ENCODE data around the gene SLC6A19.
"Not testable (repeated sequence)": the region's sequence is repeated elsewhere in the genome, so short reads cannot be mapped to it uniquely, and the experiment has no call there.

SLC6A19 gene

DNA sequence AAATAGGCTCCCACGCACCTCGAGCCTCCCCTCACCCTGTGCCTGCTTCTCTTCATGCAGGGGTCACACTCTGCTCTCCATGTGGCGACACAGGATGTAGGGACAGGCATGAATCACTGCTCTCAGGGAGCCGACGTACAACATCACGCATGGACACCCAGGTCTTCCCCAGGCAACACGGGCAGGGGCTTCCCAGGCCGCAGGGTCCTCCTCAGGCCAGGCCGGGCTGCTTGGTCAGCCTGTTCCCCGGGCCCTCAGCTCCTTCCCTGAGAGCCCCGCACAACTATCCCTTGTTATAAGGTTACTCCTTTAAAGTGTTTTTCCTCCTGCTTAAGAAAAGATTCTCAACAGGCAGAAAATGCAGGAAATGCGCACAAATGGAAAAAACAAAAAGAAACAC, 24.8 kb downstream of the SLC6A19 start:
- no peak for DNase-seq

DNA sequence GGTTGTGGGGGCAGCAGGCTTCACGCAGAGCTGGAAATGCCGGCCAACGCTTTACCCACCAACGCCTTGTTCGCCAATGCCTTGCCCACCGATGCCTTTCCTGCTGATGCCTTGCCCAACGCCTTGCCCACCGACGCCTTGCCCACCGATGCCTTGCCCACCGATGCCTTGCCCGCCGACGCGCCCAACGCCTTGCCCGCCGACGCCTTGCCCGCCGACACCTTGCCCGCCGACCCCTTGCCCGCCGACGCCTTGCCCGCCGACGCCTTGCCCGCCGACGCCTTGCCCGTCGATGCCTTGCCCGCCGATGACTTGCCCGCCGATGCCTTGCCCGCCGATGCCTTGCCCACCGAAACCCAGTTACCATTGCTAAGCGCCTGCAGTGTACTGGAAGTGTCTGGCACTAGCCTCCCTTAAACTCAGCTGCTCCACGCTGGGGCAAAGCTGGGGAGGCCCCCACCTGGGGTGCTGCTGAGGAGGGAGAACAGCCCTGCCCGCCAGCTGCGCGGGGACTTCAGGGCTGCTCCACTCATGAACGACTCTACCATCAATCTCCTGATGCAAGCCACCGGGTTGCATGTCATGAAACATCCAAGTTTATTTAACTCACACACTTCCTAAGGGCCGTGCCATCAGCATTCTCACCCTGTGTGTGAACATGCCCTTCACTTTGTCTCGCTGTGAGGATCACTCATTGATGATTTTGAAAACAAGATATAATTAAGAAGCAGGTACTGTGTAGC, 25.6 kb downstream of the SLC6A19 start:
- no peak for DNase-seq

DNA sequence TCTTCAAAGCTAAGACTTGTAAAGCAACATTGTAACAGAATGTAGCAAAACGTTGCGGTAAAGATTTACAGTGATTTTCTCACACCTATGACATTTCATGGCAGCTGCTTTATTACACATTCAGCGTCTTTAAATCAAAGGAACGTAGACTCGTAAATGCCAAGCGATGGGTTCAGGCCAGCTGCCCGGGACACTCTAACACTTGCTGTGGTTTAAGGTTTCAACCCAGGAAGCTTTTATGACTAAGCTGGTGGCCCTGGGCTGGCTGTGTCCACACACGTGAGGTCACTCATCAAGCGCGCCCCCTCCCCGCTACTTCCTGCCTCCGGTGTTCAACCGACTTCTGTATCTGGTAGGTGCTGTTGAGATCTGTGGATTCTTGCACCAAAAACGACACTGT, 26.3 kb downstream of the SLC6A19 start:
- DNase-seq = no peak

DNA sequence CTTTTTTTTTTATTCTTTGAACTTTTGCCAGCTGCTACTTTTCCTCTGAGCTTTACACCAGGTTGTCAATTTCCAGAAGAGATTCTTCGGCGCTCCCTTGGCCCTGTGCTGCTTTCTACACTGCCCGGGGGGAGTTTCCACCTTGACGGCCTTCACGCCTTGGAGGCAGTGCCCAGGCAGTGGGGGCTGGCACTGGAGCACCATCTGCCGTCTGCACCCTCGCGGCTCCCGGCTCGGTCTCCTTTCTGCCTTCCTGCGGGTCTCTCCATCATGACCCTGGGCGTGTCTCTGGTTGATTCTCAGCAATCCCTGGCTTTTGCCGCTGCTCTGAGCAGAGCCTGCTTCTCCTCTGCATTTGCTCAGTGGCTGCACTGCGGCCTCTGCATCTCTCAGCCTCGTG, 26.7 kb downstream of the SLC6A19 start:
- DNase-seq = no peak

DNA sequence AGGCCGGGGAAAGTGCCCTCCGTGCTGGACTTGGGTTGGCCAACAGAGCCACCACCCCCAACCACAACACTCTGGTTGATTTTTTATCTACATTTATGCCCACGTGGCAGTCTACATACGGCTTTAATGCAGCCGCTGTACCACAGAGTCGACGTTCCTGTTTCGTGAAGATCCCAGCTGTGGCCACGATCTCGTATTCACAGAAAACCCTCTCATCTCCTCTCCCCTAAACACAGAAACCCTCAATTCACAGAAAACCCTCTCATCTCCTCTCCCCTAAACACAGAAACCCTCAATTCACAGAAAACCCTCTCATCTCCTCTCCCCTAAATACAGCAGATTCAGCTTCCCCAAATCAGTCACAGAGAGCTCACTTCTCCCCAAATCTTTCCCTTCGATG, 27.6 kb downstream of the SLC6A19 start:
- not testable (repeated sequence) for DNase-seq

DNA sequence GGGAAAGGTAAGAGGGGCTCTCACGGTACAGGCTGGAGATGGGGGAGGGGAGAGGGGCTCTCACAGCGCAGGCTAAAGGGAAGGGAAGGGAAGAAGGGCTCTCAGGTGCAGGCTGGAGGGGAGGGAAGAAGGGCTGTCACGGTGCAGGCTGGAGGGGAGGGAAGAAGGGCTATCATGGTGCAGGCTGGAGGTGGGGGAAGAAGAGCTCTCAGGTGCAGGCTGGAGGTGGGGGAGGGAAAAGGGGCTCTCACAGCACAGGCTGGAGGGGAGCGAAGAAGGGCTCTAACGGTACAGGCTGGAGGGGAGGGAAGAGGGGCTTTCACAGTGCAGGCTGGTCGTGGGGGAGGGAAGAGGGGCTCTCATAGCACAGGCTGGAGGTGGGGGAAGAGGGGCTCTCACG, 28.4 kb downstream of the SLC6A19 start:
- DNase-seq = no peak

DNA sequence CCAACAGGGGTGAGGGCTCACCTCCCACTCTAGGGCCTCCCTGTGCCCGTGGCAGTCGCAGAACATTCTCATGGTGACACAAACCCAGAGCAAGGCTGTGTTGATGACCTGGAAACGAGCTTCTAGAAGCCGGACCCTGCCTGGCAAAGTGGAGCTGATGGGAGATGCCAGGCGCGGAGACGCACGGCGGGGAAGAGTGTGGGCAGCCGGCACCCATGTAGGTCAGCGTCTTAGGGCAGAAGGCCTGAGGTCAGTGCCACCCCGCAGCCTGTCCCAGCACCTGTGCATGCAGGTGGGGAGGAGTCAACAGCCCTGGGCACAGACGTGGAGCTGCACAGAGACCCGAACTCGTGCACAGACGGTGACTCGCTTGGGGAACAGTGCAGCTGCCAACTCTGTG, 29.2 kb downstream of the SLC6A19 start:
- DNase-seq = no peak

DNA sequence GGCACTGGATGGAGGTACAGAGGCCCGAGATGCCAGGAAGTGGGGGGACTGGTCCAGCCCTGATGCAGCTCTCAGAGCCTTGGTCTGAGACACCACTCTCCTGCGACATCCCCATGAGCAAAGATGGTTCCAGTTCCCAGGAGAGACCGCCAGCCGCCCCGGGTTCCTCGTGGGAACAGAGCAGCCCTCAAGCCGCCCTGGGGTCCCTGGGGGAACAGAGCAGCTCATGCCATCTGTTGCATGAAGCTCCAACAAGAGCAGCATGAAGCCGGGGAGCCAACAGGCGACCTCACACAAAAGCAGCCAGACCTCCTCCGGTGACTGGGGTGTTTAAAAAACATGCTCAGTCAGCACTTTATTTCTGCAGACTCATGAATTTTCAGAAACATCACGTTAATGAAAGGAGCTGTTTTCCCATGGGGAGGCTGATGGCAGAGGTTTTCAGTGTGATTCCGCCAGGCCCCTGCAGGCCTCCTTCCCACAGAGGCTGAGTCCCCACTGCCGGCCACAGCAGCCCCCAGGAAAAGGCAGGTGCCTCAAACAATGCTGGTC, 30.0 kb downstream of the SLC6A19 start:
- DNase-seq = peak; percentile 55

DNA sequence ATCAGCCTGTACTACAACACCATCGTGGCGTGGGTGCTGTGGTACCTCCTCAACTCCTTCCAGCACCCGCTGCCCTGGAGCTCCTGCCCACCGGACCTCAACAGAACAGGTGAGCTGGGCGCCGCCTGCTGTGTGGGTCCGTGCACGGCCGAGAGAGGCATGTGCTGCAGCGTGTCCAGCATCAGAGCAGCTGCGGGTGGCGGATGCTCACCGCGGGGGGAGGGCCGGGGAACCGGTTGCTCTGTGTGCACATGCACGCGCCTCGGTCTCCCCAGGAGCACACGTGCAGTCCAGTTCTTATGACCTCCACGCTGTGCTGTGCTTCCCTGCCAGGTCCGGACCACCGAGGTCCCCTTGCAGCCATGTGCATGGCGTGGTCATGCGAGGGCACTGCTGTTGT, 31.4 kb downstream of the SLC6A19 start:
- no peak for DNase-seq

DNA sequence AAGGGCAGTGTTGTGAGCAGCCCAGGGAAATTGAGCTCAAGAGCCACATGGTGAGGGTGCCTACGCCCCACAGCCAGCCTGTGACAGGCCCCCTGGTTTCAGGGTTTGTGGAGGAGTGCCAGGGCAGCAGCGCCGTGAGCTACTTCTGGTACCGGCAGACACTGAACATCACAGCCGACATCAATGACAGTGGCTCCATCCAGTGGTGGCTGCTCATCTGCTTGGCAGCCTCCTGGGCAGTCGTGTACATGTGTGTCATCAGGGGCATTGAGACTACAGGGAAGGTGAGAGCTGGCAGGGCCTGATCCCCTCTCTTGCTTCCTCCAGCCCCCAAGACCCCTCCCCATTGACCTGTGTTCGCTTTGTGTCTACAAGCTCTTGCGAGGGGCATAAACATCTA, 34.0 kb downstream of the SLC6A19 start:
- peak; percentile 77 for DNase-seq

DNA sequence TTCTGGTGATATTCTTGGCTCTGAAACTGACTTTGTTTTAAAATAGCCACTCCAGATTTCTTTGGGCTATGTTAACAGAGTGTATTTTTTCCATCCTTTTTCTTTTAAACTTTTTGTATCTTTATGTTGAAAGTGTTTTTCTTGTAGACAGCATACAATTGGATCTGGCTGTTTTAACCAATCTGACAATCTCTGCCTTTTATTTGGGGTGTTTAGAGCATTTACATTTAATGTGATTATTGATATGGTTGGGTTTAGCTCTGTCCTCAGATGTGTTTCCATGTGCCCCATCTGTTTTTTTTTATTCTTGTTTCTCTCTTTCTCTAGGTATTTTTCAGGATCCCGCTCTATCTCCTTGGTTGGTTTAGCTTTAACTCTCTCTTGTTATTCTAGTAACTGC, 34.4 kb downstream of the SLC6A19 start:
- no peak for DNase-seq

DNA sequence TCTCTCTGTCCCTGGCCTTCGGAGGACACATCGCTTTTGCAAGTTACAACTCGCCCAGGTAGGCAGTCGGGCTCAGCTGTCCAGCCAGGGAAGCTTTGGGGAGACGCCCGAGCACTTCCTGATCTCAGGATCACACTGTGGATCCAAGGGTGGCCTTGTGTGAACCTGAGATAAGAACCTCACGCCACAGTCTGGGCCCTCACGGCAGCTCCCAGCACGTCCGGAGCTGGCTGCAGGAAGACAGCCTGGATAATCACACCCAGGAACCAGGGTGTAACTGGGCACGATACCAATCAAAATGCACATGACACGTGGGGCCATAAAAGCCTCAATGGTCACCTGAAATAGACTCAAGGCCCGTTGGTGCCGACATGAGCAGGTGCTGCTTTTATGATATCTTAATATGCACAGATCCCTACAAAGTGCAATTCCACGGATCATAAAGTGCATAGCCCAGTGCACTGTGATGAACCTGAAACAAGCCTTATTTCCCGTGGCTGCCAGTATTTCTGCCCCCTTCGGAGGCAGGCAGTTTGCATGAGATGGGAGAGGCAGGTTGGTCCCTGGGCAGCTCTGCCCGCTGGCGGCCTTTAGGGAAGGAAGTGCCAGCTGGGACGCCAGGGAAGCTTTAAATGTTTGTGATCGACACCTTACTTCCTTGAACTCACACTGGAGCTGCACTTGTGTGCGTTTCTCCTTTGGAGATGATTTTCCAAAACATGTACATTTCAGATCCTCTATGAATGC, 38.3 kb downstream of the SLC6A19 start:
- DNase-seq = no peak

DNA sequence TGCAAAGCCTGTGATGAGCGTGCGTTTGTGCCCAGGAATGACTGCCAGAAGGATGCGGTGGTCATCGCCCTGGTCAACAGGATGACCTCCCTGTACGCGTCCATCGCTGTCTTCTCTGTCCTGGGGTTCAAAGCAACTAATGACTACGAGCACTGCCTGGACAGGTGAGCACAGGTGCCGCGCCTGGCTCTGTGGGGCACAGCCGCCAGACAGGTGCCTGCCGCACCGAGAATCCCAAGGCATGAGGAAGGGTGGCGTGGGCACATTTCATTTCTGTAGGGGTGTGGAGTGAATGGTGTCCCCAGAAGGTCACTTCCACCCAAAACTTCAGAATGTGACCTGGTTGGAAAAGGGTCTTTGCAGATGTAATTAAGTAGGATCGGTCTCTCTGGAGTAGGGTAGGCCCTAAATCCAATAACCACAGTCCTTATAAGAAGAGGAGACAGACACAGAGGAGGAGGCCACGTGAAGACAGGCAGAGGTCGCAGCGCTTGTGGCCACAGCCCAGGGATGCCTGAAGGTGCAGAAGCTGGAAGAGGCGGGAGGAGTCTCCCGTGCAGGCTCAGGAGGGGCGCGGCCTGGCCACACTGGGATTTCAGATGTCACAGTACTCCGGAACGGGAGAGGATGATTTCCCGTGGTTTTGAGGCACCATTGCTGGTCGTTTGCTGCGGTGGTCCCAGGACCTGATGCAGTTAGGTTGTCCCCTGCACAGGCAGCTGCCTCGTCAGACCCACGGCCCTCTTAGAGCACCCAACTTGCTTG, 39.3 kb downstream of the SLC6A19 start:
- no peak for DNase-seq

DNA sequence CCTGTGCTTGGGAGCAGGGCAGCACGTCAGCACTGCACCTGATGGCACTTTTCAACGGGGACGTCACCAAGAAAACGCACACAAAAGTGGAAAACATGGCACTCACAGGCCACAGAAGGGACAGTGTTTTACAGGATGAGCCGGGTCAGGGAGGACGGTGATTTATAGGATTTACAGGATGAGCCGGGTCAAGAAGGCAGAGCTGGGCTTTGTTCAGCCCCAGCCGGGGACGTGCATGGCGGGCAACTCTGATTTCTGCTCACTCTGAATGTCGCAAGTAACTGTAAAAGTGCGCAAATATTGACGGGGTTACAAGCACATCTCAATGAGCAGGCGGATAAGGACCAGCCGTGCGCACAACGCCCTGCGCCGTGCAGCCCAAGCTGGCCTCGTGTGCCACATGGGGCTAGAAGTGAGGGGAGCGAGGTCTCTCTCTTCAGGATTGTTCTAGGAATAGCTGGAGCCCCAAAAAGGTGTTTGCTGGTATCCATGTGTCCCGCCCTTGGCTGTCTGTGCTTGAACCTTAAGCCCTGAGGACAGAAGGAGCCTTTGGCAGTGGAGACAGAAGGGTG, 40.2 kb downstream of the SLC6A19 start:
- DNase-seq = no peak

DNA sequence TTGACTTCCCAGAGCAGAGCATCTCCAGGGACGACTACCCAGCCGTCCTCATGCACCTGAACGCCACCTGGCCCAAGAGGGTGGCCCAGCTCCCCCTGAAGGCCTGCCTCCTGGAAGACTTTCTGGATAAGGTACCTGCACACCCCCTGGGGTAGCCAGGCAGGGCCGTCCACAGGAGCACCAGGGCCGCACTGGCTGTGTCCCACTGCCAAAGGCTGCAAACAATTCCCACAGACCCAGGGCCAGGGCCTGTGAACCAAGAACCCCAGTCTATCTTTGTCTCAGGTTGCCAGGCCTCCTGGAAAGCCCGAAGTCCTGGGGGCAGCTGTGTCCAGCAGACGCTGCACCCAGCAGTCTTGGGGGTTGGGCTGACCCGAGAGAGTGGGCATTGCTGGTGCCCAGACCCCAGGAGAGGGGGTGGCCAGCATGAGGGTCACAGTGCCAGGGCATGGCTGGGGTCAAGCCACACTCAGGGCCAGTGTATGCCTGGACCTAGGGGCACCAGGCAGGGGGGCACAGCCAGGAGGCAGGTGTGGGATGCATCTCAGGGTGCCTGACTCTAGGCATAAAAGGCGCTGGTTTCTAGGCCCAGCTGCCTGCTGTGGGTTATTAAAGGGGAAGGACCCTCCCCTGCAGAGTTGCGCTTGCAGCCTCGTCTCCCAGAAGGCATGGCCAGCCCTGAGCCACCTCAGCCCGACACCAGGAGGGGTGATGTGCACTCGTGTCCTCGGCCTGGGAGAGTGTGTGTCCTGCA, 41.5 kb downstream of the SLC6A19 start:
- DNase-seq = no peak

DNA sequence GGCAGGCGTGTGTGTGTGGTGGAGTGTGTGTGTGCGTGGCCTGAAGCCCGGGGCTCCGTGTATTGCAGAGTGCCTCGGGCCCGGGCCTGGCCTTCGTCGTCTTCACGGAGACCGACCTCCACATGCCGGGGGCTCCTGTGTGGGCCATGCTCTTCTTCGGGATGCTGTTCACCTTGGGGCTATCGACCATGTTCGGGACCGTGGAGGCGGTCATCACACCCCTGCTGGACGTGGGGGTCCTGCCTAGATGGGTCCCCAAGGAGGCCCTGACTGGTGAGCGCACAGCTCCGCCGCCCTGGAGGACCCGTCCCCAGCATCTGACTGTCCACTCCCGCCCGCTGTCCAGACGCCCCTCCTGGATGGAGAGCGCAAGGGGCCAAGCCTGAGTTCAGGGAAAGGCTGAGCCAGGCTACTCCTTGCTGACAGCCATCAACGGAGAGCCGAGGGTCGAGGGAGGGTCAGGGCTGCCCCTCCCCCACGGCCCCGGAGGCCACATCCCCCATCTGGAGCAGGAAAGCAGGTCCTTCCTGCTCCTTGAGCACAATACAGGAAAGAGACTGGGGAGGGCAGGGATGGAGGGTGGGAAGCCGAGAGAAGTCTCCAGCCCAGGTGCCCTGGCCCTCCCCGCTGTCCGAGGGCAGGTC, 42.2 kb downstream of the SLC6A19 start:
- no peak for DNase-seq

DNA sequence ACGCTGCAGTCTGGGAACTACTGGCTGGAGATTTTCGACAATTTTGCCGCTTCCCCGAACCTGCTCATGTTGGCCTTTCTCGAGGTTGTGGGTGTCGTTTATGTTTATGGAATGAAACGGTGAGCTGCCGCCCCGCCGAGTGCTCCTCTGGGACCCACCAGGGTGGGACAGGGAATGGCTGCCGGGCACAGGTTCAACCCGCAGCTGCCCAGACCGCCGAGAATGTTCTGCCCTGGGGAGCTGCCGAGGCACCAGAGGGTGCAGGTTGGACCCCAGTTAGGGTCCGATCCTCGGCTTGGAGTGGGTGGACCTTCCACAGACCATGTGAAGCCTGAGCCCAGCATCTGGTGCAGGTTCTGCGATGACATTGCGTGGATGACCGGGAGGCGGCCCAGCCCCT, 42.9 kb downstream of the SLC6A19 start:
- DNase-seq = no peak

DNA sequence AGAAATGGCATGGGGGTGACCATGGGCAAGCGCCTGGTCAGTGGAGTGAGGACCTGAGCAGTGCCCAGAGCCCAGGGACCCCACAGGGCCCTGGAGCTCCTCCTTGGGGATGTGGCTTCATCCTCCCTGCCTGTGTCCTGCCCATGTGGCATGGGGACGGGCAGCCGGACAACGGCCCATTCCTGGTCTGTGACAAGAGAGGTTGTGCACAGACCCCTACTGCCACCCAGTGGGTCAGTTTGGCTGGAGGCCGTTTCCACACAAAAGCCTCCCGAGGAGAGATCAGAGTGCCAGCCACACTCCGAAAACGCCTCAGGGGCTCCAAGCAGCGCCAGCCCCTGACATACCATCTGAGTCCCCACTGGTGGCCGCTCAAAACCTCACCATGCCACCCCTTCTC, 43.6 kb downstream of the SLC6A19 start:
- DNase-seq = no peak

DNA sequence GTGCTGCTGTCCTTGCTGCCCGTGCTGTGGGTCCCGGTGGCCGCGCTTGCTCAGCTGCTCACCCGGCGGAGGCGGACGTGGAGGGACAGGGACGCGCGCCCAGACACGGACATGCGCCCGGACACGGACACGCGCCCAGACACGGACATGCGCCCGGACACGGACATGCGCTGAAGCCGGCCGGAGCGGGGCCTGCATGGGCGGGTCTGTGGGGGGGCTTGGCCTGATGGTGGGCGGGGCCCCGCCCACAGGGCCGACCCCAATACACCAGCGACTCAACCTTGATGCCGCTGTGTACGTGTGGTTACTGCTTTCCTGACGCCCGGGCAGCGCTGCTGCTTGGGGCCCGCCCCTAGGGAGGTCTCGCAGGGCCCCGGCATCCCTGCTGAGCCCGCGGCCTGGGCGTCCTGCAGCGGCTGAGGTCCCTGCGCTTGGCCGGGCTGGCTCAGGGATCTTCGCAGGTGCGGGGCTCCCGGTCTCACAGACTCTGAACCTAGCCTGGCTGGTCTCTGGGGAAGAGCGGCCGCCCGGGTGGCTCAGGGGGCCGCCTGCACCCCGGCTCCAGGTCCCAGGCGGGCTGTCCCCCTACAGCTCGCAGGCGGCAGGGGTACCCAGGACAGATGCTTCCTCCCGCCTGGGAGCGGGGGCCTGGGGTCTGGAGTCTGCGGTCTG, 44.6 kb downstream of the SLC6A19 start:
- no peak for DNase-seq

DNA sequence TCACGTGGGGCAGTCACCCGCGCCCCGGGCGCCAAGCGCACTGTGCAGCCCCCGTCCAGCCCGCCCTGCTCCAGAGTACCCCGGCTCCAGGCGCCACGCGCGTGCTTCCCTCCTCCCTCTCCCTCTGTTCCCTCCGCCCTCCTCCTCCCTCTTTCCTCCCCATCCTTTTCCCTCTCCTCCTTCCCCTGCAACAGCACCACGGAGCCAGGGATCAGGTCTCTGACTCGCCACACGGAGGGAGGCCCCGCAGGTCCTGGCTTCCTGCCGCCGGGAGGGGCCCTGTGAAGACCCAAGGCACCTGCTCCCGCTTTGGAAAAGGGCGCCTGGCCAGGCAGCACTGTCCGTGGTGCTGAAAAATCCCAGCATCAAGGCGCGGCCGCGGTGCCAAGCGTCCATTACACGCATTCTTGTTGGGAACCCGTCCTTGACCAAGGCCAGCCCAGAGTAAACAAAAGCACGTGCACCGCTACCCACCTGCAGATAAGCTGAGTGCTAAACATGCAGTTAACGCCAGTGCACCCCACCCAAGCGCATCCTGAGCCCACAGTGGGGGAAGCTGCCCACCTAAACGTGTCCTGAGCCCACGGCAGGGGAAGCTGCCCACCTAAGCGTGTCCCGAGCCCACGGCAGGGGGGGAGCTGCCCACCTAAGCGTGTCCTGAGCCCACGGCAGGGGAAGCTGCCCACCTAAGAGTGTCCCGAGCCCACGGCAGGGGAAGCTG, 45.5 kb downstream of the SLC6A19 start:
- DNase-seq = peak; percentile 72

DNA sequence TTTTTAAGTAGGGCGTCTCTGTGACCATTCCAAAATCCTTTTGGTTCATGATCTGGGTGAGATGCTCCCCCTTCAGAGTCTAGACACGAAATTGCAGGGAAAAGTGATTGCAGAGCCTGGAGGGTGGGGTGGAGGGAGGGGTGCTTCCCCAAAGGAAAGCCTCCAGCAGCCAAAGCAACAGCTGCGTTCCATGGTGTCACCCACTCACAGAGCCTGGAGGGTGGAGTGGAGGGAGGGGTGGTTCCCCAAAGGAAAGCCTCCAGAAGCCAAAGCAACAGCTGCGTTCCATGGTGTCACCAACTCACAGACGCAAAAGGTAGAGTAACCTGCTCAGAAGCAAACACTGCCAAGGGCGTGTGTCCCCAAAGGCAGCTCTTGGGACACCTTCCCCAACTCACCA, 46.4 kb downstream of the SLC6A19 start:
- no peak for DNase-seq
